Glomerular endothelial cell (primary cell): Measurements from ENCODE around the gene CHERP. TPM values are rescaled to one million over a fixed set of nuclear protein-coding genes. Genes with fewer than 3 reads are reported as not detected.
"Not testable (repeated sequence)": the region's sequence is repeated elsewhere in the genome, so short reads cannot be mapped to it uniquely, and the experiment has no call there.

Experiments used
- DNase-seq: peaks from one replicate; pipeline ENCODE4 v3.0.0-alpha.2; 2011; ENCODE audit warnings: low read depth, low spot score; ENCODE audit errors: extremely low read depth
- total RNA-seq: library from RNA; depleted of rRNA; stranded (reverse); fragments of >200 nt; gene quantifications from 2 replicates; pipeline ENCODE4 v1.2.3, GENCODE V29; 2015

CHERP gene
- total RNA-seq, 1 donor from 2014 or later = 22.3 TPM

- no peak for DNase-seq
Observed at GRCh38 chr19:16579381-16579780, 37.1 kb upstream of the CHERP start.

- DNase-seq = no peak
Observed at GRCh38 chr19:16577531-16577985, 35.3 kb upstream of the CHERP start.

- DNase-seq = no peak
Observed at GRCh38 chr19:16576690-16577530, 34.7 kb upstream of the CHERP start.

DNA sequence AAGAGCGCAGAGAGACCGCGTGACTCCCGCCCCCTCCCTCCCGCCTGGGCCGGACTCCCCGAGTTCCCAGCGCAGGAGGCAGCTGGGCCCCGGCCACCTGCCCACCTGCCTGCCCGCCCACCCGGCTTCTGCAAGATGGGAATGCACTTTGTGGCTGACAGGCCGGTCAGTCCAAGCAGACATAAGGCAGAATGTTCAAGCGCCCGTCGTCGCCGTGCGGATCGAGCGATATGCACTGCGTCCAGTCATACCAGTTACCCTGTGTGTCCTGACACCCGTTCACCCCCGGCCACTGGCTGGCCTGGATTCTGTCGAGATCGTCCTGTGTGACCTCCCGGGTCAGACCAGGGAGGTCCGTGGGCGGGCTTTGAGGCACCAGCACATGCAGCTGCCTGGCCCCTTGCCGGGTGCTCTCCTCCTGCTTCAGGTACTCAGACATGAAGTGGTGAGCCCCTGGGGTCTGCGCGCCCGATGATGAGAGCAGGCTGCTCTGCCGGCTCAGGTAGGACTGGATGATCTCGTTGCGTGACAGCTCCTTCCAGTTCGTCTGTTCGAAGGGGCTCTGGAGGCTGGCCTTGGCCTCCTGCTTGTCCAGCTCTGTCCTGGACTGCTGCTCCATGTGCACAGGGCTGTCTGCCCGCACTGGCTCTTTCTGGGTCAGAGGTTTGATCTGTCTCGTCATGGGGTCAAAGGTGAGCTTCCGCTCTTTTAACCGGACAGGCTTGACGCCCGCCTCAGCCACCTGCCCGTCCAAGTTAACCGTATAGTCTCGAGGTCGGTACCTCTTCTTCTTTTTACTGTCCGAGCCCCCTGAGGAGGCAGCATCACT, 33.8 kb upstream of the CHERP start:
- DNase-seq = no peak

DNA sequence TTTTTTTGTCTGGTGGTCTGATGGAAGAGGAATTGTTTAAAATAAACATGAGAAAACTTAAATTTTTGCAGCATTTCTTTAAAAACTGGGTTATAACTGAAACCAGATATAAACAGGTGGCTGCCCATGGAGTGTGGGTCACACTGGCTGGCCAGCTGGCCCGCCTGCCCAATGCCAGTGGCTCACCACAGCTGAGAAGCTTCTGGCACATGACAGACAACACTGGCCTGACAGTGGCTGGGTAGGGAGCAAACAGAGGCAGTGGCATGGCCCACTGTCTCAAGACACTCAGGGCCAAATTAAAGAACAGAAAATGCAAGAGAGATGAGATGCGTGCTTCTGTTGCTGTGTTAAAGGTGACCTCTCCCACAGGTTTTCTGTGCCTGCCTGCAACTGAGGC, 33.0 kb upstream of the CHERP start:
- DNase-seq = no peak

DNA sequence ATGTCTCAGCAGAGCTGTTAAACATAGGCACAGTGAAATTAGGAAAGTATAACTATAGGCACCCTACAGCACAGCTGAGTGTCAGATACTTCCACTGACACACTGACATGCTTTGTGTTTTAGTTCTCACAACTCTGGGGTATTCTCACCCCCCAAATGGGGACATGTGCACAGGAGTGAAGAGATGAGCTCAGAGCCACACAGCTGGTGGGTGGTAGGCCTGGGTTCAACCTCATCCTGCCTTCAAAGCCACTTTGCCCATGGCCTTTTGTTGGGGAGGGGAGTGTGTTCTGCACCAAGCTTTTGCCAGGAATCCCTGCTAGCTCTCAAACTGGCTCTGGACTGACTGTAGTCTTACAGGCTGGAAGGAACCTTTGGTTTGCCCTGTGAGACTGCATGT, 31.7 kb upstream of the CHERP start:
- DNase-seq = no peak

DNA sequence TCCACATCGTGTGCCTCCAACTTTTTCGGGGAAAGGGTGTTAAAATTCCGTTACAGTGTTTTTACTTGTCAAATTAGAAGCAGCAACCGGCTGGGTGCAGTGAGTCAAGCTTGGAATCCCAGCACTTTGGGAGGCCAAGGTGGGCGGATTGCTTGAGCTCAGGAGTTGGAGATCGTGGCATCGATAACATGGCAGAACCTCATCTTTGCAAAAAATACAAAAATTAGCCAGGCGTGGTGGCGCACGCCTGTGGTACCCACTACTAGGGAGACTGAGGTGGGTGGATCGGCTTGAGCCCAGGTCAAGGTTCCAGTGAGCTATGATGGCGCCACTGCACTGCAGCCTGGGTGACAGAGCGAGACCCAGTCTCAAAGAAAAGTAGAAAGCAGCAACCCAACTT, 31.1 kb upstream of the CHERP start:
- DNase-seq = no peak

DNA sequence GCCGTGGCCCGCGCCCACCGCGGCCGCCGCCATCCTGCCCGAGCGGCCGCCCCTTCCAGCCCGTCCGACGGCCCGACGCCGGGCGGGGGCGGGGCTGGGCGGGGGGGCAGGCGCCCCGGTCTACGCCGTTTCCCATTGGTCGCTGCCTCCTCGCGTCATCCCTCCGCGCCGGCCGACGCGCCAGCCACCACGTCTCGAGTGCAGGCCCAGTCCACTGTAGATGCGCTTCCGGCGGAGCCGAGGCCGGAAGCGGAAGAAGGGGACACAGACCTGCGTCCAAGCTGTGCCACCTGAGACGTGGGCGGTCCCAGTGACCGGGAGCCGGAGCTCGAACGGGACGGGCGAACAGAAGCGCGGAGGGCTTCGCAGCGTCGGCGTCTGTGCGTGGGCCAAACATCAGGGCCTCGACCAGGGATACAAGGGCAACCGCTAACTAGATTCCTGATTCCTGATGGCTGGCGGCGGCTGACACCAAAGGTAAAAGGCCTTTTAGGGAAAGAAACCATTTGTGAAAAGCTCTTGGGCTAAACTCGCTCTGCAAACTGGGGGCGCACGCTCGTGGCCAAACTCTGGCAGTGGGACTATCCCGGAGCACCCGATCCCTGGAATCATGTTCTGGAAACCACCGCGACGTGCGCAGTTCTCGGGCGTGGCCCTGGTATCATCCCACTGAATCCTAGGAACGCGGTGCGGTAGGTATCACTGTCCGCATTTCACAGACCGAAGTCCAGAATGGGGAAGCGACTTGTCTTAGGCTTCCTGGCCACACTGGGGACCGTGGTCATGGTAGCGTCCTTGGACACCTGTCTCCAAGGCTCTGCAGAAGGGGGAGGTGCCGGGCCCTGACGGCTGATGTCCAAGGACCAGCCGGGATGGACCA, 30.3 kb upstream of the CHERP start, which contains the start of gene SLC35E1:
TSS of gene SLC35E1 (minus strand) at position 84 of the 880 bp plus-strand sequence. CDS start at position 33, 51 bp downstream.
- no peak for DNase-seq

DNA sequence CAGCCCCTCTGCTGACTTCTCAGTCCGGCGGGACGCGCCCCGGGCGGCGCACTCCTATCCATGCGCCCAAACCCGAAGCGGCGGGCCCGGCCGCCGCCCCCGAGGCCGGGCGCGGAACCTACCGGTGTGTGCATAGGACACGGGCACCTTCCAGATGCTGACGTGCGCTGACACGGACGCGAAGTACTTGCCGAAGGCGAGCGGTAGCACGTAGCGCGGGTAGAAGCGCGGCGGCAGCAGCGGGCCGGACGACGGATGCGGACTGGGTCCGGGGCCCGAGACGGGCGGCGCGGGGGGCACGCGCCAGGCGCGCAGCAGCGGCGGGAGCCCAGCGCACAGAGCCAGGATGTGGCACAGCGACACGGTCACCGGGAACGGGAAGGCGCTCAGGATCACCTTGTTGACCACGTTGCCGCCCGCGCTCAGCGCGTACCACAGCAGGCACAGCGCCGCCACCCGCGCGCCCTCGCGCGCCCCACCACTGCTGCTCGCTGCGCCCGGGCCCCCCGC, 29.6 kb upstream of the CHERP start:
- DNase-seq = no peak

GRCh38 chr19:16571283-16571682, 29.0 kb upstream of the CHERP start:
- DNase-seq = no peak

- DNase-seq = no peak
Observed at GRCh38 chr19:16569609-16570320, 27.5 kb upstream of the CHERP start.

DNA sequence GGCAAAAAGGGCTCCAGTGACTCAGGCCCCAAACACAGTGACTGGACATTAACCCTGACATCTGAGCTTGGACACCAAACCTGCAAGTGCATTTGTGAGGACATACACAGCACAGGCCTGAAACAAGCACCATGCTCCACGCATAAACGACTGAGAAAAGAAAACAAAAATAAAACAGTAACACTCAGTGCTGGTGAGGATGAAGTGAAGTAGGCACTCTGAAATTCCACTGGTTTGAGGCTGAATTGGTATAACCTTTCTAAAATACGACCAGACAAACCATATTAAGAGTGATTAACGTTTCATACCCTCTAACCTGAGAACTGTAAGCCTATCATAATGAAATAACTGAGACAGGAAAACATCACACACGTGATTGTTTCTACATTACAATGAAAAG, 24.5 kb upstream of the CHERP start:
- no peak for DNase-seq

DNA sequence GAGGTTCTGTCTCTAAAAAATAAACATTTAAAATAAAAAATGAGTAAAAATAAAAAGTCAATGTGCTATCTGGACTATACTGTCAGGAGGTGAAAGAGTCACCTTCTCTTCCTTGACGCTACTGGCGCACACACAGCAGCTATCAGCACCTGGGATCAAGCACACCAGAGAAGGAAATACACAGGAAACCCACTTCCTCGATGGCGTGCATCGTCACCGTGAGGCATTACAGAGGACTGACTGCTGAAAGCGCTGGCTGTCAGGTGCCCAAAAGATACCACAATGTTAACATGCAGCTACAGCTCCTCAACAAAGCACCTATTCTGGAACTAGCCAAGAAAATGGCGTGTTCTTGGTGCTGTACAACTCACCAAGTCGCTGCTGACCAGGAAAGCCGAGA, 23.9 kb upstream of the CHERP start:
- no peak for DNase-seq

DNA sequence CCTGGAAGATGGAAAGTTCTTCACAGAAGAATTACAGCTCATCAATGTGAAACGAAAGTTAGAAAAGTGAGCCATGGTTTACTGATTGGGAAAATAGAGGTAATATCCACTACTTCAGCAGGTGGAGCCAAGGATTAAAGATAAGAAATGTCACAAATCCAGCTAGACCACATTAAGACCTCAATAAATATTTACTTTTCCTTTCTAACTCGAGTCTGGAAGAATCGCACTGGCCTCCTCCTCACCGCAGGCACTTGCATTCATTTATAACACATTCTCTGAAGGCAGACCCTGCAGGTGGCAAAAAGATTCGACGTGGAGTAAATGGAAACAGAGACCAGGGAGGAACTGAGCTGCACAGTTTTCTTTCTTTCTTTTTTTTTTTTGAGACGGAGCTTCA, 22.6 kb upstream of the CHERP start:
- DNase-seq = no peak

- DNase-seq = no peak
Observed at GRCh38 chr19:16562608-16563025, 20.4 kb upstream of the CHERP start.

- DNase-seq = no peak
Observed at GRCh38 chr19:16561382-16561781, 19.1 kb upstream of the CHERP start.

DNA sequence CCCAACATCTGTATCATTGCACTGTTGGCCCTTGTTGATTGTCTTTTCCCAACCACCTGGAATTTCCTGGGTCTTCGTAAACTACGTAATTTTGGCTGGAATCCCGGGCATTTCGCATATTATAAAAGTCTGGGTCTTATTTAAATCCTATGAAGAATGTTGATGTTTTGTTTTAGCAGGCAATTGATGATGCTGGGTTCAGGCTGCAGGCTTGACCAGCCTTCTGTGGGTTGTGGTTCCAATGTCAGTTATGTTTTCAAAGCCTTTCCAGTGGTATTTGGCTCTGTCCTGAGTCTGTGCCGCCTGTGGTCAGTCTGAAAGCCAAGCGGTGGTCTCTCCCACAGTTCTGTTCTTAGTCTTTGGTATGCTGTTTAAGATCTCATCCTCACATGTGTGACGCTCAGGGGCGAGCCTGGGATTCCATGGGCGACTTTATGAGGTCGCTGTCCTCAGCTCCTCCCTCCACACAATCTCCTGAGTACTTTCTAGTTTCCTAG, 17.6 kb upstream of the CHERP start:
- no peak for DNase-seq

- DNase-seq = no peak
Observed at GRCh38 chr19:16554776-16555175, 12.5 kb upstream of the CHERP start.

- DNase-seq = not testable (repeated sequence)
Observed at GRCh38 chr19:16551902-16552301, 9.7 kb upstream of the CHERP start.

- no peak for DNase-seq
Observed at GRCh38 chr19:16548956-16549355, 6.7 kb upstream of the CHERP start.
